Rectal smooth muscle tissue (tissue), 1 donor: ENCODE data around the gene ANGPTL3.

Experiments used
- H3K27ac ChIP-seq: one replicate; pipeline ENCODE4 v1.7.0; 2013; ENCODE audit warnings: low read depth, low read length, inconsistent platforms
- H3K27me3 ChIP-seq: one replicate; pipeline ENCODE4 v1.7.0; 2013; ENCODE audit warnings: low read length; ENCODE audit not compliant: control insufficient read depth, insufficient read depth
- H3K36me3 ChIP-seq: one replicate; pipeline ENCODE4 v1.7.0; 2013; ENCODE audit warnings: low read length; ENCODE audit not compliant: control insufficient read depth, insufficient read depth
- H3K4me1 ChIP-seq: one replicate; pipeline ENCODE4 v1.7.0; 2013; ENCODE audit warnings: low read length; ENCODE audit not compliant: control insufficient read depth, insufficient read depth
- H3K4me3 ChIP-seq: one replicate; pipeline ENCODE4 v1.7.0; 2013; ENCODE audit warnings: low read length
- H3K9ac ChIP-seq: one replicate; pipeline ENCODE4 v1.7.0; 2013; ENCODE audit warnings: low read length

Gene ANGPTL3

DNA sequence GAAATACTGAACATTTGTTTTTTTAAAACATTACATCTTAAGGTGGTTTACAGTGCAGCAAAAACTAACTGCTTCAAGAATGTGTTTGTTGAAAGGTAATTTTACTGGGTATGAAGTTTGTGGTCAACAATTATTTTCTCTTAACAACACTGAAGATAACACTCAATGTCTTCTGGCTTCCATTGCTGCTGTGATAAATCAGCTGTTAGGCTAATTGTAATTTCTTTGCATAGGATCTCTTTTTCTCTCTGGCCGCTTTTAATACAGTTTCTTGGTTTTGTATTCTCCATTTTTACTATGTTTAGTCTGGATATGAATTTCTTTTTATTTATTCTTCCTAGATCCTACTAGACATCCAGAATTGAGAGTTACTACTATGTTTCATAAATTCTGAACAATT lies 46.0 kb downstream of the ANGPTL3 start:
- Histone ChIP-seq H3K27me3 (no peaks in the 10 kb centered on the region), H3K27ac (no peak overlapping the region)

DNA sequence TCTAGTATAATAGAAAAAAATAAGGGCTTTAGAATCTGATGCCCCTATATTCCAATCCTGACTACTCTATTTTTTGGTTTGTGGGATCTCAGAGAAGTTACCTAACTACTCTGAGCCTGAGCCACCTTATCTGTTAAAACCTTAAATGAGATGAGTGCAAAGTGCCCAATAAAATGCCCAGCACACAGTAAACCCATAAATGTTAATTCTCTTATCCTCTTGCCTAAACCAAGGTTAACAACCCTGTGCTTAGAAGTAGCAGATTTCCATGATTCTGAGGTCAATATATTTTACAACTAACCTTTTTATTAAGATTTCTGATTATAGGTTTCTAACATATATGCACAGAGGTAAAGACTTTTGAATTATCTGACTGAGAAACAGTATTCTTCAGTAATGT lies 55.1 kb downstream of the ANGPTL3 start:
- H3K4me1 ChIP-seq = no peaks in the 10 kb centered on the region
- H3K36me3 ChIP-seq = no peaks in the 10 kb centered on the region
- no peak overlapping the region for H3K9ac ChIP-seq
- no peaks in the 10 kb centered on the region for H3K27me3 ChIP-seq
- no peak overlapping the region for H3K27ac ChIP-seq
- no peak overlapping the region for H3K4me3 ChIP-seq

More for the DNA sequence above, 46.0 kb downstream of the ANGPTL3 start:
- Histone ChIP-seq H3K4me3 (no peak overlapping the region), H3K4me1 (no peaks in the 10 kb centered on the region), H3K36me3 (no peaks in the 10 kb centered on the region), H3K9ac (no peak overlapping the region)

DNA sequence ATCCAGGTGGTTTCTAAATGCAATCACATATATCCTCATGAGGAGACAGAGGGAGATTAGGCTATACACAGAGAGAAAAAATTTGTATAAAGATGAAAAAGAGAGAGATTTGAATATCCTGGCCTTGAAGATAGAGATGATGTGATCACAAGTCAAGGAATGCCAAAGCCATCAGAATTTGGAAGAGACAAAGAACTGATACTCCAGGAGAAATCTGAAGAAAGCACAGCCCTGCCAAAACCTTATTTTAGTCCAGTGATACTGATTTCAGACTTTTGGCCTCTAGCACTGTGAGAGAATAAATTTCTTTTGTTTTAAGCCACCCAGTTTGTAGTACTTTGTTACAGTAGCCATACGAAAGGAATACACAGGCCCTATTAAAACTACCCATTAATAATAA lies 57.4 kb downstream of the ANGPTL3 start:
- no peaks in the 10 kb centered on the region for H3K36me3 ChIP-seq
- H3K27me3 ChIP-seq = no peaks in the 10 kb centered on the region
- H3K4me3 ChIP-seq = no peak overlapping the region
- H3K4me1 ChIP-seq = no peaks in the 10 kb centered on the region
- H3K27ac ChIP-seq = no peak overlapping the region
- no peak overlapping the region for H3K9ac ChIP-seq
